Tibial nerve (tissue), 3 donors: ENCODE data around the gene ARHGAP23.
"Not testable (repeated sequence)": the region's sequence is repeated elsewhere in the genome, so short reads cannot be mapped to it uniquely, and the experiment has no call there.

Source experiments
- POLR2A ChIP-seq, 2 donors: fragments of 450-650 bp; IDR thresholded peaks; one replicate each; pipeline ENCODE4 v1.6.1; 2017; ENCODE audit warnings: antibody characterized with exemption in 2 of 2, mild to moderate bottlenecking in 2 of 2, moderate library complexity in 2 of 2
- TF ChIP-seq, protein P1 (sequence below), 5 experiments: fragments of 200-600 bp in 3 of 5; fragments of 450-650 bp in 2 of 5; sonication (generic) in 3 of 5; IDR thresholded peaks; one replicate each; pipeline ENCODE4 v1.5.1; 2016 to 2019; ENCODE audit warnings: antibody characterized with exemption in 5 of 5, mild to moderate bottlenecking in 3 of 5, moderate library complexity in 2 of 5

DNA sequence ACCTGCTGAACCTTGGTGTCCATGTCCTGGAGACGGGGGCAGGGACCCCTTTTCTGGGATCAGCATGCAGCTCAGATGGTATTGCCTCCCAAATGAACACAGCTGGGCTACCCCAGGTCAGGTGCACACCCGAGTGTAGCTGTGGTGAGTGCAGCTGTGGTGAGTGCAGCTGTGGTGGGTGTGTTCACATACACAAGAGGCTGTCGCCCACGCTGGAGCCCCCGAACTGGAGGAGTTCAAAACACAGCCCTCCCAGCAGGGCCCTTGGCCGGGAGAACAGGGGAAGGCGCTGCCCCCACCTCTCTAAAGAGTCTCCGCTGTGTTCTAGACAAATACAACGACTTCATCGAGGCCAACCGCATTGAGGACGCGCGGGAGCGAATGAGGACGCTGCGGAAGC, 61.5 kb downstream of the ARHGAP23 start:
- TF ChIP-seq POLR2A (IDR thresholded peaks at IDR 0.05), result not testable (repeated sequence)
- TF ChIP-seq, protein P1, sequence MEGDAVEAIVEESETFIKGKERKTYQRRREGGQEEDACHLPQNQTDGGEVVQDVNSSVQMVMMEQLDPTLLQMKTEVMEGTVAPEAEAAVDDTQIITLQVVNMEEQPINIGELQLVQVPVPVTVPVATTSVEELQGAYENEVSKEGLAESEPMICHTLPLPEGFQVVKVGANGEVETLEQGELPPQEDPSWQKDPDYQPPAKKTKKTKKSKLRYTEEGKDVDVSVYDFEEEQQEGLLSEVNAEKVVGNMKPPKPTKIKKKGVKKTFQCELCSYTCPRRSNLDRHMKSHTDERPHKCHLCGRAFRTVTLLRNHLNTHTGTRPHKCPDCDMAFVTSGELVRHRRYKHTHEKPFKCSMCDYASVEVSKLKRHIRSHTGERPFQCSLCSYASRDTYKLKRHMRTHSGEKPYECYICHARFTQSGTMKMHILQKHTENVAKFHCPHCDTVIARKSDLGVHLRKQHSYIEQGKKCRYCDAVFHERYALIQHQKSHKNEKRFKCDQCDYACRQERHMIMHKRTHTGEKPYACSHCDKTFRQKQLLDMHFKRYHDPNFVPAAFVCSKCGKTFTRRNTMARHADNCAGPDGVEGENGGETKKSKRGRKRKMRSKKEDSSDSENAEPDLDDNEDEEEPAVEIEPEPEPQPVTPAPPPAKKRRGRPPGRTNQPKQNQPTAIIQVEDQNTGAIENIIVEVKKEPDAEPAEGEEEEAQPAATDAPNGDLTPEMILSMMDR (IDR thresholded peaks at IDR 0.05), result not testable (repeated sequence)
